Fibroblast of skin of back (primary cell): ENCODE results near the gene OR9A4.

Experiments used
- DNase-seq: peaks from one replicate; pipeline ENCODE4 v3.0.0-alpha.2; 2013

Gene OR9A4

DNA sequence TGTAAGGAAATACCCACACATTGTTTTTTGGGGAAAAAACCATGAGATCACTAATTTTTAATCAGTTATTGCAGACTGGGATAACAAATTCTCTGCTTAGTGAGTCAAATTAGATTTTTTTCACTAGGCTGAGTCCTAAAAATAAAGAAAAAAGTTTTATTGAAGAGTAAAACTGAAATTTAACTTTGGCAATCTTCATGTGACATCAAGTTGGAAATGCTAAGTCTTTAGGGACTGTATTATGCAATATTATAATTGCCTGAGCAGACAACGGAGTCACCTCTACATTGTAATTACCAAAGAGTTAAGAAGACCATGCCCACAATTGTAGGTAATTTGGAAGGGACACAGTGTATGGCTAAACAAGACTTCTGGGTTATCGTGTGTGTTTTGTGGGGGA is 32.8 kb downstream of the OR9A4 start:
- no peak for DNase-seq

GRCh38 chr7:141949451-141949850 is 33.3 kb downstream of the OR9A4 start:
- no peak for DNase-seq

GRCh38 chr7:141949911-141950310 is 33.7 kb downstream of the OR9A4 start:
- no peak for DNase-seq

GRCh38 chr7:141950806-141951205 is 34.6 kb downstream of the OR9A4 start:
- no peak for DNase-seq

GRCh38 chr7:141952461-141952860 is 36.3 kb downstream of the OR9A4 start:
- DNase-seq, result no peak

DNA sequence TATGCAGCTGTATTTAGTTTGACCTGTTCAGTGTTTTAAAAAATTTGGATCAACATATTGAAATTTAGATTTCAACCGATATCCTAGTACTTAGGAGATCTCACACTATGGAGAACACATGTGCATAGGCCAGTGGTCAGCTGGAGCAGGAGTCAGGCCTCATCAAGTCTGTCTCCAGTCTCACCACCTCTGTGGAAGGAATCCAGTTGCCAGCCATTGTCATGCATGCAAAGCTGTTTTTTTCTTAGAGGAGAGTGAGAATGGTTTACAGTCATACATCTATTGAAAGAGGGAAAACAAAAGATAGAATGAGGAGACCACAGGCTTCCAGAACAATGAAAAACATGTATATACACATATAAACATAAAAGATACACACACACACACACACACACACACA is 38.1 kb downstream of the OR9A4 start:
- DNase-seq, result no peak

- no peak for DNase-seq
Observed at GRCh38 chr7:141956084-141956483, 39.9 kb downstream of the OR9A4 start.

GRCh38 chr7:141960687-141961422 is 44.7 kb downstream of the OR9A4 start:
- no peak for DNase-seq
